CD4-positive, alpha-beta T cell treated with Interferon gamma for 1 hour (primary cell): ENCODE data around the gene IL1R1.

Experiments
- DNase-seq: peaks from one replicate; pipeline ENCODE4 v3.0.0-alpha.2; 2020

The IL1R1 gene

DNA sequence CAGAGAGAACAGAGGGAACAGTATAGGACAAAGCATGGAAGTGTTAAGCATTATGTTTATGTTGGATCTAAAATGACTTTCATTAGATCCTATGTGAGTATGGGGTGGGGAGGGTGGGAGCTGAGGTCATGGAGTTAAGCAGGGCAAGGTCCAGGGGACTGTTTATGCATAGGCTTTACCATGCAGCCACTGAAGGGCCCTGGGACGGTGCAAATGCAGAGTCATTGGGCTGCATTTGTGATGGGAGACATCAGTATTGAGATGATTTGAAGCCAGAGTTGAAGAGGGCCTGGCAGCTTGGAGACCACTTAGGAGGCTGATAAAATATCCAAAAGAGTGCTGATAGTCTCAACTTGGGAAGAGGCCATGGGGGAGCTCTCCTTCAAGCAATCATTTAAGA, 66.9 kb downstream of the IL1R1 start:
- DNase-seq, result no peak

DNA sequence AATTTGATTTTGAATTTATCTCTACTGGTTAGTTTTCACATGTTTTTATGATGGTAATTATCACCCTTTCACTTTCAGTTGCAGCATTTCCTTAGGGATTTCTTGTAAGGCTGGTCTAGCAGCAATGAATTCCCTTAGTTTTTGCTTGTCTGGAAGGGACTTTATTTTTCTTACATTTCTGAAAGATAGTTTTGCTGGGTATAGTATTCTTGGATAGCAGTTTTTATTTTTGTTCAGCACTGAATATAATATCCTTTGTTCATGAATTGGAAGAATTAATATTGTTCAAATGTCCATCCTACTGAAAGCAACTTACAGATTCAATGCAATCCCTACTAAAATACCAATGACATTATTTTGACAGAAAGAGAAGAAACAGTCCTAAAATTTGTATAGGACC, 74.5 kb downstream of the IL1R1 start:
- DNase-seq, result no peak

DNA sequence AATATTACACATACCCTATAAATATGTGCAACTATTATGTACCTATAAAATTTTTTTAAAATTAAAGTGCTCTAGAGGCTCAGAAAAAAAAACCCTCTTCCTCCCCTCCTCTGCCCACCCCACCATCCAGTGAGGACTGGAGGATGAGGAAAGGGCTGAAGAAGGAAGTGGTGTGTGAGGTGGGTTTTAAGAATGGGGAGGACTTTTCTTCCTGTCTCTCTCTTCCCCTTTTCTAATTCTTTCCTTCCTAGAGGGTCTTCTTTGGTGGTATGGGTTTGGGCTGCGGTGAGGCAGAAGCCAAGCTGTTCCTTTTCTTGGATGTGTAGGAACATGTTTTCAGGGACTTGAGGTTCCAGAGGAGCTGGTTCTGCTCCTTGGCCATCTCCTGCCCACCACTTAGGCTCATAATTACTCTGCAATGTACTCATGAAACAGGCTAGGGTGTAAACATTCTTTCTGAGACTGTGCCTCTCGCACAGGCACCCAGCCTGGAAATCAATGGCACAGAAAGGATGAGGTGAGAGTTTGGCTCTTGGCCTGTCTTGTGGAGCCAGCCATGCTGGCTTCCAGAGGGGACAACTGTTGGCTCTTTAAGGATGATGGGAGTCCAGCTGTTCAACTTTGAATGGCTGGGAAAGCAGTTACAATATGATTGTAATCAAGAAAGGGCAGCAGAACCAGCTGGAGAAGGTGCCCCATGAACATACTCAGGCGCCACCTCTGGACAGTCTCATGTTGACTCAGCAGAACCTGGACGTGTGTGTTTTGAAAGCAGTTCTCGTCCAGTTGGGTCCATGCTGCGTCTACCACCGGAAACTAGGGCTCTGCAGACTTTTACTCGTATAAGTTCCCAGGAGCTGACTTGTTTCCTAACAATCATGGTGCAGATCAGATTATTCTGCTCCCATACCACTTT, 82.5 kb downstream of the IL1R1 start:
- no peak for DNase-seq

DNA sequence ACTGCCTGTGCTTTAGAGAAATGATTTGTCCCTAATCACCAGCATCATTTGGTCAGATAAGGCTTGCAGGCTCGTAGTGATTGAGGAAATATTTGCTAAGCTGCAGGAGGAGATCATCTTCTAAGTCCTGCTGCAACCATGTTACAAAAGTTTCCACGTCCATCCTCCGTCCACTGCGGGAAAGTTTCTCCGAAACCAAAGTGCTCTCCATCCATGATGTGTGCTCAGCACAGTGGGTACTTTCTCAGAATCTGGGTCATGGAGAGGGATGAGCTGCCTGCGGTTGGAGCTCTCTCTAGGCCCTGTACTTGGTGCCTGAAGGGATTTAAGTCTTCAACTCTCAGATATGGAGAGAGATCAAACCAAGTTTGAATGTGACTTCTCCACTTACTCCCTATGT, 83.6 kb downstream of the IL1R1 start:
- DNase-seq, result no peak

DNA sequence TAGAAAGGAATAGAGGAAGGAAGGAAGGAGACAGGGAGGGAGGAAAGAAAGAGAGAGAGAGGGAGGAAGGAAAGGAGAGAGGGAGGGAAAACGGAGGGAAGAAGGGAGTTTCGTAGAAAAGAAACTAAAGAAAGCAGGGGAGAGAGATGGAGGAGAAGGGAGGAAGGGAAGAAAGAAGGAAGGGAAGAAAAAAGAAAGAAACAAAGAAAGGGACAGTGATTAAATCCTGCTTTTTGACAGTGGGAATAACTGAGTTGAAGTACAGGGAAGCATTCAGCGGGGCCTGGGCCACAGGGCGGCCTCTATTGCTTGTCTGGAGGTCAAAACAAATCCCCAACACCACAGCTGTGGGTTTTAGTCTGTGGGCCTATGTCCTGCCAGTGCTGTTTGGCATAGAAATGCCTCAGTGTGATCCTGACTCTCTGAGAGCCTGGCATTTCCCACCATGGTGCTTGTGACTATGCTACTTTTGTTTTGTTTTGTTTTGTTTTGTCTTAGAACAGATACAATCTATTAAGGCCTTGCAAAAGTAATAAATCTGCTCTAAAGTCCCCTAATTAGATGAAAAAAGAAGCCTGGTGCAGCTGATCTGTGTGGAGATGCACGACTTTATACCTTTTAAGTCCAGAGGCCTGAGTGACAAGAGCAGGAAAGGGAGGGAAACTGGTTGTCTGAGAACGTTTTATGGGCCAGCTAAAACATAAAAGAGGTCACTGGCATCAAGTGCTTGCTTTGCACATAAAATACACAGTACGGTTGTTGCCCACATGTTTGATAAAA, 84.3 kb downstream of the IL1R1 start:
- DNase-seq, result no peak

DNA sequence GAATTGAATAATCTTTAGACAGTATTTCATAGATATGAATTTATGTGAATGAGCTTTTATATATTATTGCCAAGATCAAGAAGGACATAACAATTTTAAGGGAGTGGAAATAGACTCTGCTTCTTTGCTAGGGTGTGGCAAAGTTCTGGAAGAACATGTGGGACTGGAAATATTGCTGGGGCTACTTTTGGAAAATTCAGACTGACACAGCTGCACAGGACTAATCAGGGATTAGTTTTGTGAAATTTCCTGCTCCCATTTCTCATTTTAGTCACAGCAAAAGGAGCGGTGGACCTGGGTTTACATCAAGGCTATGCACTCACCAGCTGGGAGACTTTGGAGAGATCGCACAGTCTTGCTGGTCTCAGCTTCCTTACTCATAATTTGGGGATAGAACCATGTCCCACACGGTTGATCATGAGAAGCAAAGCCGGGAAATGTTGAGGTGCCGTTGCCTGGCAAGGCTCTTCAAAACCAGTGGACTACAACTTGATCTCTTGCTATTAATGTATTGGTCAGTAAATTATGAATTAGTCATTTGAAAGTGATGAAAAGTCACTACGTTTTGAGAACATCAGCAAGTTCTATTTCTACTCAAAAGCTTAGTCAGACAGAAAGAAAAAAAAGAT, 86.7 kb downstream of the IL1R1 start:
- no peak for DNase-seq
